ENCODE results near the gene DENND5B. TPM values are rescaled to one million over a fixed set of nuclear protein-coding genes. Genes with fewer than 3 reads are reported as not detected.
A peak's percentile ranks its signal among the peaks of the same experiment; 100 is the strongest.
"Not testable (repeated sequence)": the region's sequence is repeated elsewhere in the genome, so short reads cannot be mapped to it uniquely, and the experiment has no call there.

The DENND5B gene
- total RNA-seq, 6 experiments from 2014 or later: 12.6 to 18.4 (median 16.6) TPM

- no peak overlapping the region for H3K4me3 ChIP-seq
- H3K4me1 ChIP-seq: no peaks in the 10 kb centered on the region
- TF ChIP-seq CTCF (IDR thresholded peaks at IDR 0.05): no peak
- TF ChIP-seq POLR2A (IDR thresholded peaks at IDR 0.05): no peak
- intact Hi-C loops (cut with DNase I): no loop called here
- H3K9me3 ChIP-seq: no peaks in the 10 kb centered on the region
- no peak overlapping the region for H3K27ac ChIP-seq
- H3K36me3 ChIP-seq: no peaks in the 10 kb centered on the region
- DNase-seq (no peak), ATAC-seq (no peak)
- no peaks in the 10 kb centered on the region for H3K27me3 ChIP-seq
- 88% methylated on average over 2 of the region's 2 CpGs for WGBS (ENCODE audit: insufficient coverage, low coverage, low lambda C conversion rate, missing lambda C conversion rate)
These were observed 30.4 kb downstream of the DENND5B start for GRCh38 chr12:31560516-31560915.

GRCh38 chr12:31558521-31558920, 32.4 kb downstream of the DENND5B start:
- intact Hi-C loops (cut with DNase I): no loop called here
- no peak for DNase-seq
- TF ChIP-seq CTCF (IDR thresholded peaks at IDR 0.05) (no peak), POLR2A (IDR thresholded peaks at IDR 0.05) (no peak)
- Histone ChIP-seq H3K4me3 (no peak overlapping the region), H3K36me3 (no peaks in the 10 kb centered on the region), H3K27ac (no peak overlapping the region), H3K27me3 (no peaks in the 10 kb centered on the region), H3K4me1 (no peaks in the 10 kb centered on the region), H3K9me3 (no peaks in the 10 kb centered on the region)
- ATAC-seq: no peak

GRCh38 chr12:31557707-31558106, 33.2 kb downstream of the DENND5B start:
- intact Hi-C loops (cut with DNase I): no loop called here
- Histone ChIP-seq H3K4me3 (no peak overlapping the region), H3K27me3 (no peaks in the 10 kb centered on the region)

GRCh38 chr12:31555466-31555865, 35.5 kb downstream of the DENND5B start:
- H3K4me3 ChIP-seq; intact Hi-C loops (cut with DNase I): not testable (repeated sequence)
- WGBS (ENCODE audit: insufficient coverage, low coverage, low lambda C conversion rate, missing lambda C conversion rate): no CpG with 5 or more reads among the region's 9 CpGs

More at GRCh38 chr12:31557707-31558106, 33.2 kb downstream of the DENND5B start:
- no peaks in the 10 kb centered on the region for H3K4me1 ChIP-seq
- 70% methylated on average over 4 of the region's 5 CpGs for WGBS (ENCODE audit: insufficient coverage, low coverage, low lambda C conversion rate, missing lambda C conversion rate)
- no peaks in the 10 kb centered on the region for H3K9me3 ChIP-seq
- DNase-seq (no peak), ATAC-seq (no peak)
- H3K27ac ChIP-seq: no peak overlapping the region
- TF ChIP-seq POLR2A (IDR thresholded peaks at IDR 0.05) (no peak), CTCF (IDR thresholded peaks at IDR 0.05) (no peak)
- no peaks in the 10 kb centered on the region for H3K36me3 ChIP-seq

GRCh38 chr12:31550590-31550989, 40.3 kb downstream of the DENND5B start:
- H3K27me3 ChIP-seq; H3K9me3 ChIP-seq; H3K4me1 ChIP-seq; intact Hi-C loops (cut with DNase I); H3K36me3 ChIP-seq; H3K27ac ChIP-seq; H3K4me3 ChIP-seq; DNase-seq; ATAC-seq: not testable (repeated sequence)
- 93% methylated on average over 2 of the region's 3 CpGs for WGBS (ENCODE audit: insufficient coverage, low coverage, low lambda C conversion rate, missing lambda C conversion rate)

More at GRCh38 chr12:31555466-31555865, 35.5 kb downstream of the DENND5B start:
- H3K36me3 ChIP-seq, H3K27ac ChIP-seq, H3K4me1 ChIP-seq, H3K27me3 ChIP-seq, ATAC-seq, DNase-seq, H3K9me3 ChIP-seq: not testable (repeated sequence)

GRCh38 chr12:31536672-31537071, 54.3 kb downstream of the DENND5B start:
- H3K27ac ChIP-seq: peak overlapping the region in 1 of 3 donors; percentile 2

More at GRCh38 chr12:31536672-31537071, 54.3 kb downstream of the DENND5B start:
- Histone ChIP-seq H3K27me3 (no peaks in the 10 kb centered on the region), H3K4me3 (no peak overlapping the region), H3K9me3 (no peaks in the 10 kb centered on the region), H3K36me3 (no peaks in the 10 kb centered on the region), H3K4me1 (peaks cover 0 to 25% (median 0%) of the 10 kb centered on the region in 4 donors)
- TF ChIP-seq CTCF (IDR thresholded peaks at IDR 0.05): no peak
- no peak for TF ChIP-seq POLR2A (IDR thresholded peaks at IDR 0.05)
- ATAC-seq: peak in 2 of 4 donors; percentile 33 to 57
- DNase-seq: no peak
- intact Hi-C loops (cut with DNase I): no loop called here

Measured in right lobe of liver (tissue), 6 donors.